Endothelial cell of umbilical vein (primary cell): Measurements from ENCODE around the gene SCAPER. TPM values are rescaled to one million over a fixed set of nuclear protein-coding genes. Genes with fewer than 3 reads are reported as not detected.

Experiments used
- BruUV-seq: library from RNA; stranded (reverse); fragments of 400-500 nt; replicated peaks from 2 replicates; lab custom pipeline; 2021; lab: Mats Ljungman, UMichigan
- CTCF ChIA-PET: fragments of 300-600, 350-600 bp; sonication (Branson Sonifier 250); formaldehyde crosslinking; loops from one replicate; lab custom pipeline; 2021; ENCODE audit warnings: antibody characterized with exemption, inconsistent platforms; lab: Charles Lee
- POLR2A ChIA-PET: fragments of 300-600, 350-600 bp; sonication (Branson Sonifier 250); formaldehyde crosslinking; loops from one replicate; lab custom pipeline; 2021; ENCODE audit warnings: antibody characterized with exemption, inconsistent platforms; lab: Charles Lee
- DNase-seq: peaks from one replicate; pipeline ENCODE4 v3.0.0-alpha.2; 2011; ENCODE audit warnings: low read depth, low spot score
- FAIRE-seq: peaks from 2 replicates; lab custom pipeline; 2011; peaks lifted over from hg19 to GRCh38; lab: Jason Lieb, UNC
- H2AFZ ChIP-seq: 2 replicates; pipeline ENCODE4 v1.6.0; 2012; ENCODE audit warnings: low read depth, low read length, control low read depth, inconsistent platforms
- H3K27ac ChIP-seq: 2 replicates; pipeline ENCODE4 v1.5.1; 2011; ENCODE audit warnings: low read depth, mild to moderate bottlenecking, control low read depth, low read length, moderate library complexity; ENCODE audit not compliant: insufficient read depth
- H3K27me3 ChIP-seq, 2 experiments: 2 replicates each; pipeline versions ENCODE4 v1.6.0 to v1.6.1; 2011; ENCODE audit warnings: low read length in 2 of 2, mixed read lengths in 1 of 2; ENCODE audit not compliant: control insufficient read depth in 2 of 2, insufficient read depth in 2 of 2
- H3K36me3 ChIP-seq, 2 experiments: 2 replicates in 1 of 2; 3 replicates in 1 of 2; pipeline ENCODE4 v1.5.1; 2011; ENCODE audit warnings: low read length in 2 of 2, mild to moderate bottlenecking in 1 of 2, moderate library complexity in 1 of 2; ENCODE audit not compliant: control insufficient read depth in 2 of 2, insufficient read depth in 2 of 2; ENCODE audit errors: extremely low read depth in 1 of 2
- H3K4me1 ChIP-seq: 3 replicates; pipeline ENCODE4 v1.5.1; 2011; ENCODE audit warnings: mild to moderate bottlenecking, low read length; ENCODE audit not compliant: control insufficient read depth, insufficient read depth; ENCODE audit errors: extremely low read depth
- H3K4me2 ChIP-seq: 2 replicates; pipeline ENCODE4 v1.6.1; 2011; ENCODE audit warnings: low read length, control low read depth, mixed read lengths; ENCODE audit not compliant: insufficient read depth
- H3K4me3 ChIP-seq, 3 experiments: fragments of 200-600 bp in 1 of 3; sonication (generic), shearing (Covaris generic) in 1 of 3; replicated peaks in 1 of 3; 2 replicates each; pipeline ENCODE4 v1.5.1; 2011 to 2016; ENCODE audit warnings: control low read depth in 3 of 3, low read length in 3 of 3, mild to moderate bottlenecking in 2 of 3, inconsistent platforms in 1 of 3, low read depth in 1 of 3, moderate library complexity in 1 of 3; ENCODE audit not compliant: insufficient read depth in 1 of 3
- H3K79me2 ChIP-seq: 2 replicates; pipeline ENCODE4 v1.6.0; 2012; ENCODE audit warnings: low read length, inconsistent platforms; ENCODE audit not compliant: control insufficient read depth, insufficient read depth
- H3K9ac ChIP-seq: replicated peaks from 2 replicates; pipeline ENCODE3; 2011; ENCODE audit warnings: low read length, control low read depth; ENCODE audit not compliant: insufficient read depth; ENCODE audit errors: extremely low read depth
- H3K9me1 ChIP-seq: replicated peaks from 3 replicates; pipeline ENCODE4 v1.6.0; 2011; ENCODE audit warnings: mild to moderate bottlenecking, low read length; ENCODE audit not compliant: control insufficient read depth, insufficient read depth; ENCODE audit errors: extremely low read depth
- H3K9me3 ChIP-seq: replicated peaks from 2 replicates; pipeline ENCODE4 v1.5.1; 2012; ENCODE audit warnings: low read length, inconsistent platforms; ENCODE audit not compliant: control insufficient read depth, insufficient read depth
- H4K20me1 ChIP-seq: replicated peaks from 2 replicates; pipeline ENCODE3; 2011; ENCODE audit warnings: mild to moderate bottlenecking, low read length; ENCODE audit not compliant: control insufficient read depth, insufficient read depth; ENCODE audit errors: extremely low read depth
- CTCF ChIP-seq, 2 donors: IDR thresholded peaks; 1 replicate in 1 of 2; 2 replicates in 1 of 2; pipeline ENCODE4 v1.5.1; 2011; ENCODE audit warnings: low read length in 2 of 2, mild to moderate bottlenecking in 2 of 2, moderate library complexity in 2 of 2, control low read depth in 1 of 2, inconsistent platforms in 1 of 2, low read depth in 1 of 2; ENCODE audit not compliant: insufficient read depth in 1 of 2; ENCODE audit errors: extremely low read depth in 1 of 2
- EZH2 ChIP-seq: IDR thresholded peaks from 2 replicates; pipeline ENCODE4 v1.6.1; 2012; ENCODE audit warnings: borderline replicate concordance, low read depth, mild to moderate bottlenecking, moderate library complexity, low read length, inconsistent platforms; ENCODE audit not compliant: severe bottlenecking
- FOS ChIP-seq: IDR thresholded peaks from 2 replicates; pipeline ENCODE4 v1.6.1; 2011; ENCODE audit warnings: mild to moderate bottlenecking, low read length, moderate library complexity, borderline replicate concordance; ENCODE audit not compliant: insufficient read depth
- GATA2 ChIP-seq: IDR thresholded peaks from 2 replicates; pipeline ENCODE4 v1.7.0; 2011; ENCODE audit warnings: low read depth, mild to moderate bottlenecking, moderate library complexity, mixed read lengths, low read length; ENCODE audit not compliant: insufficient read length, insufficient read depth
- JUN ChIP-seq: IDR thresholded peaks from 2 replicates; pipeline ENCODE4 v1.6.1; 2011; ENCODE audit warnings: borderline replicate concordance, low read depth; ENCODE audit not compliant: insufficient read length, insufficient read depth
- MAX ChIP-seq: IDR thresholded peaks from 2 replicates; pipeline ENCODE4 v1.6.1; 2011; ENCODE audit not compliant: insufficient read depth, insufficient read length
- MYC ChIP-seq: IDR thresholded peaks from one replicate; pipeline ENCODE4 v1.6.1; 2011; ENCODE audit warnings: mild to moderate bottlenecking, low read depth, low read length
- POLR2A ChIP-seq: IDR thresholded peaks from 2 replicates; pipeline ENCODE4 v1.6.1; 2012; ENCODE audit warnings: low read depth, mild to moderate bottlenecking, control low read depth, low read length
- POLR2AphosphoS5 ChIP-seq: IDR thresholded peaks from 2 replicates; pipeline ENCODE4 v1.6.1; 2012; ENCODE audit warnings: low read depth, mild to moderate bottlenecking, control low read depth, low read length, moderate library complexity; ENCODE audit not compliant: insufficient read depth
- dilution Hi-C: fragments of 300-500 bp; cut with MboI; formaldehyde crosslinking; loops from one replicate; pipeline ENCODE4 v1.15.0; 2019; ENCODE audit warnings: low sequenced_read_pairs; ENCODE audit not compliant: extremely low pct_ligation_motif_present
- intact Hi-C: fragments of 100-400 bp; cut with micrococcal nuclease; formaldehyde crosslinking; loops from one replicate; pipeline ENCODE4 v1.10.0; 2022
- polyA plus RNA-seq, 4 experiments: library from polyadenylated mRNA; depleted of rRNA in 3 of 4; stranded (reverse) in 3 of 4; unstranded in 1 of 4; fragments of >200 nt; gene quantifications; 2 replicates each; pipeline versions ENCODE4 v1.2.1 to v1.2.3, GENCODE V29; 2011 to 2012; ENCODE audit warnings: missing spikeins in 1 of 4
- total RNA-seq: library from RNA; stranded (reverse); gene quantifications from 2 replicates; pipeline ENCODE4 v1.2.3, GENCODE V29; 2021

The SCAPER gene
- total and polyA plus RNA-seq, 2 donors (not counting 3 experiments of a cell fraction or from before 2014, with no cell fraction given), result 2.7 to 12.7 TPM

- Histone ChIP-seq H3K36me3 (no peaks in the 10 kb centered on the region), H3K27ac (no peak overlapping the region), H3K9ac (no peak overlapping the region), H3K4me1 (peaks cover 24% of the 10 kb centered on the region), H3K4me3 (no peak overlapping the region), H3K9me3 (no peaks in the 10 kb centered on the region), H3K9me1 (no peaks in the 10 kb centered on the region), H3K4me2 (peak overlapping the region; percentile 70), H4K20me1 (no peaks in the 10 kb centered on the region), H3K79me2 (no peaks in the 10 kb centered on the region), H2AFZ (no peak overlapping the region), H3K27me3 (peaks cover 63 to 88% of the 10 kb centered on the region in 2 experiments)
- intact Hi-C loops, result no loop called here
- no peak for FAIRE-seq
- dilution Hi-C loops, result no loop called here
- no peak for DNase-seq
- TF ChIP-seq EZH2 (peak; percentile 100), MYC (no peak)
- CTCF ChIA-PET, result interaction anchor here (1.8 kb wide), 1 partner anchor 8 kb away, joined by 6 read pairs; no protein-coding TSS in a partner anchor
- BruUV-seq, result no TSS peak
- POLR2A ChIA-PET, result interaction anchor here (0.6 kb wide), 1 partner anchor 12 kb away, joined by 3 read pairs; no protein-coding TSS in a partner anchor
Observed at GRCh38 chr15:76337696-76338485, 567.2 kb downstream of the SCAPER start.

DNA sequence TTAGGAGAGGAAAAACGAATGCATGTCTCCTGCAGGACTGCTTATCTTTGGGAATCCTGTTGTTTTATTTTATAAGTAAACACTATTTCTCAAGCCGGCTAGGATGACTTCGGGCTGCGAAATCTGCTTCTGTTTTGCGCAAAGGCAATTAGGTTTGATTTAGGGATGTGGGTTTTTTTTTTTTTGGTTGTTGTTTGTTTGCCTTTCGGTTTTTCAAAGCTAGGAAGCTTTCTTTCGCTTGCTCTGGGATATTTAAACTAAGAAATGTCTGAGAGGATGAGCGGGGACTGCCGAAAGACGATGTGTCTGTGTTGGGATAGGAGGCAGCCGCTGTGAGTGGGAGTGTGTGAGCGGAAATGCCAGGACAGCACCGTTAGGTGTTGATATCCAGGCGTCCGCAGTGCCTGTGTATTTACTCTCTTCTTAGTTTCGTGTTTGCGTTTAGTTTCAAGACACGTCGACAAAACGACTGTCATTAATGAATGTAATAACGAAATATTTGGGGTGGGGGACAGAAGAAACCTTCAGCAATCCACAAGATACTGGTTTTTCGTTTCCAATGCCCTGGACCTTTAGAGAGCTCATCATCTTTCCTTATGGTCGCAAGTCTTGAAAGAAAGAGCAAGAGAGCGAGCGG, 568.0 kb downstream of the SCAPER start:
- DNase-seq, result peak; percentile 39
- Histone ChIP-seq H3K4me1 (peaks cover 20% of the 10 kb centered on the region), H3K27me3 (peaks cover 61 to 81% of the 10 kb centered on the region in 2 experiments), H3K4me3 (peak overlapping the region in 1 of 3 experiments; percentile 19), H3K27ac (no peak overlapping the region), H3K4me2 (peak overlapping the region; percentile 70), H3K9me3 (no peaks in the 10 kb centered on the region), H3K36me3 (no peaks in the 10 kb centered on the region), H3K79me2 (no peaks in the 10 kb centered on the region), H4K20me1 (no peaks in the 10 kb centered on the region), H2AFZ (no peak overlapping the region), H3K9ac (no peak overlapping the region), H3K9me1 (no peaks in the 10 kb centered on the region)
- peak; percentile 70 for FAIRE-seq
- dilution Hi-C loops (no loop called here), intact Hi-C loops (no loop called here)
- CTCF ChIA-PET, result interaction anchor here (0.6 to 1.8 kb wide), 4 partner anchors 9 to 529 kb away, joined by 3 to 6 read pairs (median 4); no protein-coding TSS in a partner anchor
- no TSS peak for BruUV-seq
- TF ChIP-seq EZH2 (no peak), MAX (no peak), FOS (no peak), POLR2A (no peak), GATA2 (no peak), CTCF (IDR thresholded peaks at IDR 0.05; ENCODE audit: extremely low read depth in 1 of 2, insufficient read depth in 1 of 2, low read depth in 1 of 2, low read length in 2 of 2) (no peak), MYC (no peak), POLR2AphosphoS5 (no peak), JUN (no peak)
- POLR2A ChIA-PET, result interaction anchor here (0.6 to 0.7 kb wide), 2 partner anchors 12 to 280 kb away, joined by 3 to 5 read pairs; no protein-coding TSS in a partner anchor
